Measurements from ENCODE around the gene ATP6V1B1. TPM values are rescaled to one million over a fixed set of nuclear protein-coding genes. Genes with fewer than 3 reads are reported as not detected.
A peak's percentile ranks its signal among the peaks of the same experiment; 100 is the strongest.

ATP6V1B1 gene
- total RNA-seq, 1 donor from 2014 or later = not detected

- peak in 1 of 2 donors; percentile 22 for DNase-seq (ENCODE audit: low read depth in 2 of 2)
These were observed 34.3 kb upstream of the ATP6V1B1 start for GRCh38 chr2:70901227-70902066.

GRCh38 chr2:70902067-70902442 lies 33.6 kb upstream of the ATP6V1B1 start:
- DNase-seq (ENCODE audit: low read depth in 2 of 2) = no peak

- no peak for DNase-seq (ENCODE audit: low read depth in 2 of 2)
These were observed 33.1 kb upstream of the ATP6V1B1 start for GRCh38 chr2:70902579-70902978.

GRCh38 chr2:70903171-70903570 lies 32.5 kb upstream of the ATP6V1B1 start:
- DNase-seq (ENCODE audit: low read depth in 2 of 2) = no peak

GRCh38 chr2:70903641-70904340 lies 31.9 kb upstream of the ATP6V1B1 start:
- DNase-seq (ENCODE audit: low read depth in 2 of 2) = no peak

- DNase-seq (ENCODE audit: low read depth in 2 of 2) = no peak
These were observed 31.1 kb upstream of the ATP6V1B1 start for GRCh38 chr2:70904371-70905216.

- no peak for DNase-seq (ENCODE audit: low read depth in 2 of 2)
These were observed 30.0 kb upstream of the ATP6V1B1 start for GRCh38 chr2:70905443-70906421.

- no peak for DNase-seq (ENCODE audit: low read depth in 2 of 2)
These were observed 29.2 kb upstream of the ATP6V1B1 start for GRCh38 chr2:70906439-70907005.

- no peak for DNase-seq (ENCODE audit: low read depth in 2 of 2)
These were observed 28.3 kb upstream of the ATP6V1B1 start for GRCh38 chr2:70907130-70908057.

GRCh38 chr2:70916291-70916690 lies 19.4 kb upstream of the ATP6V1B1 start:
- DNase-seq (ENCODE audit: low read depth in 2 of 2) = no peak

- no peak for DNase-seq (ENCODE audit: low read depth in 2 of 2)
These were observed 17.7 kb upstream of the ATP6V1B1 start for GRCh38 chr2:70918016-70918415.

GRCh38 chr2:70919672-70920366 lies 15.9 kb upstream of the ATP6V1B1 start:
- DNase-seq (ENCODE audit: low read depth in 2 of 2) = peak; percentile 45 to 78

GRCh38 chr2:70920367-70920715 lies 15.4 kb upstream of the ATP6V1B1 start:
- DNase-seq (ENCODE audit: low read depth in 2 of 2) = no peak

- DNase-seq (ENCODE audit: low read depth in 2 of 2) = no peak
These were observed 14.7 kb upstream of the ATP6V1B1 start for GRCh38 chr2:70921031-70921430.

- peak in 1 of 2 donors; percentile 46 for DNase-seq (ENCODE audit: low read depth in 2 of 2)
These were observed 13.9 kb upstream of the ATP6V1B1 start for GRCh38 chr2:70921839-70922234.

- no peak for DNase-seq (ENCODE audit: low read depth in 2 of 2)
These were observed 13.2 kb upstream of the ATP6V1B1 start for GRCh38 chr2:70922235-70923234.

- DNase-seq (ENCODE audit: low read depth in 2 of 2) = peak in 1 of 2 donors; percentile 21
These were observed 12.2 kb upstream of the ATP6V1B1 start for GRCh38 chr2:70923378-70924015.
